GM18498 (cell line): ENCODE results near the gene GLT6D1.
"Not testable (repeated sequence)": the region's sequence is repeated elsewhere in the genome, so short reads cannot be mapped to it uniquely, and the experiment has no call there.

Source experiments
- ATAC-seq: cut with Tn5 transposase; IDR thresholded peaks from one replicate; pipeline ENCODE4 v1.9.1; 2021; ENCODE audit warnings: mild to moderate bottlenecking, moderate library complexity; ENCODE audit not compliant: unreplicated experiment

Gene GLT6D1

DNA sequence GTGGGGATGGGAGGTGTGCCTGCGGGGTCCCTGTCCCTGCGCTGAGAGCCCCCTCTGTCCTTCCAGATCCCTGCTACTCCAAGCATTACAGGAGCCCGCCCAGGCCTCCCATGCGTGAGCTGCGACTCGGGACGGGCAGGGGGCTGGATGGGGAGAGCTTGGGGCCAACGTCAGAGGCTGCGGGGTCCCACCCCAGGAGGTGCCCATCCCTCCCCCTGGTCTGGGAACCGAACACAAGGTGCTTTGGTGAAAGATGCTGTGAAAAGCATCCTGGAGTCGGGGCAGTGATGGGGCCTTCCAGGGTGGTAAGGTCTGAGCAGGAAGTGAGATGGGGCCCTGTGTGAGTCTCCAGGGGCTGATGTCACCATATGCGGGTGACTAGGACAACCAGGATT lies 26.5 kb upstream of the GLT6D1 start:
- no peak for ATAC-seq

DNA sequence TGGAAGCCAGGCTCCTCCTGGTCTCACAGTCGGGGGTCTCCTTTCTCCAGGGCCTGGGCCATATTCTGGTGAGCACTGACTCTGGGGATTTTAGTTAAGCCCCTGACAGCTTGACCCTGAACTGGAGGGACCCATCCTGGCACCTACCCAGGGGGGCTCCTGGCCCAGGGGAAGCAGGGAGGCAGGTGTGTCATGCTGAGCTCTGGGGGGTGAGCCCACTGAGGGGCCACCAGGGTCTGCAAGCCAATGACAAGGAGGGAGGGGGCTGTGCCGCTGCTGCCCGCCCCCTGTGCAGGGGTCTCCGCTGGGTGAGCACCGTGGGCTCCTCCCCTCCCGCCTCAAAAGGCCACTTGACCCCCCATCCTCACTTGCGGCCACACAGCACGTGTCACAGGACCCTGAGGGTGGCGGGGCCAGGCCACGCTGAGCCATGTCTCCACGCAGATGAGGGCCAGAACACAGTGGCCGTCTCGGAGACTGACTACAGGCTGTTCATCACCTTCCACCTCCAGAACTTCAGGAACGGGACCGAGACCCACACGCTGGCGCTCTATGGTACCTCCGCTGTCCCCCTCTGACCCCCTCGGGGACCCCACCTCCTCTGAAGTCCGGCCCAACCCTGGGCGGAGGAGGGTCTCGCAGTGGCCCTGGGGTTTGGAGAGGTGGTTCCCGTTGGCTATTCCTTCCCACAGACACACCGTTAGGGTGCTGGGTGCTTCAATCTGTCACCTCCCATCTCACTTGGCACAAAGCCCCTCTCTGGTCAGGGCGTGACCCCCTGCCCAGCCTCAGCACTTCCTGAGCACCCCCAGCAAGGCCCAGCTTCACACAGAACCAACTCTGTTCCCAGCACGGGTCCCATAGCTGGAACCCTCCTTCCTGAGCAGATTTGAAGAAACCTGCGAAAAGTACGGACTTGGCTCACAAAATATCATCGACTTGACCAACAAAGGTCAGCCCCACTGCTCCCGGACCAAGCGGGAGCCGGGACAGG lies 25.8 kb upstream of the GLT6D1 start:
- ATAC-seq: no peak

DNA sequence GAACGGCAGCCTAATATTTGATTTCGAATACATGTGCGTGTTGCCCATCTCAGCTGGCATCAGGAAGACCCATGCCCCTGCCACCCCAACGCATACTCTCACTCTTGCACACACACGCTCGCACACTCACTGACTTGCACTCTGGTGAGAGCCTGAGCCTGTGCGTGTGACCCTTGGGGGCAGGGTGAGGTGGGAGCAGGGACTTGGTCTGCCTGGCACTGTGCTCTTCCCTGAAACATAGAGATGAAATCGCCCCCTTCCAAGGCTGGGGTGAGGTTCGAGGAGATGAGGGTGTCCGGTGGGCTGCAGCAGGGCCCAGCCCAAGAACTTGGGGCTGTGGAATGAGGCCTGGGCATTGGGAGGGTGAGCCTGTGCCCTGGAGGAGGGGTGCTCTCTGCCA lies 24.9 kb upstream of the GLT6D1 start:
- ATAC-seq: no peak

GRCh38 chr9:135663857-135664256 lies 24.5 kb upstream of the GLT6D1 start:
- no peak for ATAC-seq

GRCh38 chr9:135663451-135663770 lies 24.1 kb upstream of the GLT6D1 start:
- no peak for ATAC-seq

- ATAC-seq: no peak
These were observed 23.6 kb upstream of the GLT6D1 start, which contains the start of gene LCN9 for GRCh38 chr9:135662758-135663450. LCN9 (plus strand) TSS chr9:135663309; CDS start chr9:135663322, 13 bp downstream.

GRCh38 chr9:135661816-135662560 lies 22.6 kb upstream of the GLT6D1 start:
- ATAC-seq: no peak

DNA sequence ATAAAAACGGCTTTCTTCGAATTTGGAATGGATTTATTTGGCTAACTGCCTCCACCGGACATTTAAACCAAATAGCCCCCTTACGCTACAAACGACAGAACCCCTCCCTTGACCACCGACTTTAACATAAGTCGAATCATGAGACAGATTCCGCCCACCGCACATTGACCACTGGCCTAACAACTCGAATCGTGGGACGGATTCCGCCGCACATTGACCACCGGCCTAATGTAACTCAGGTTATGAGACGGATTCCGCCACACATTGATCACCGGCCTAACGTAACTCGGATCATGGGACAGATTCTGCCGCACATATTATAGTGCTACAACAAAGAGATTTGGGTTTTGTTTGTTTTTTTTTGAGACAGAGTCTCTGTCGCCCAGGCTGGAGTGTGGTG lies 21.1 kb upstream of the GLT6D1 start:
- ATAC-seq: no peak

DNA sequence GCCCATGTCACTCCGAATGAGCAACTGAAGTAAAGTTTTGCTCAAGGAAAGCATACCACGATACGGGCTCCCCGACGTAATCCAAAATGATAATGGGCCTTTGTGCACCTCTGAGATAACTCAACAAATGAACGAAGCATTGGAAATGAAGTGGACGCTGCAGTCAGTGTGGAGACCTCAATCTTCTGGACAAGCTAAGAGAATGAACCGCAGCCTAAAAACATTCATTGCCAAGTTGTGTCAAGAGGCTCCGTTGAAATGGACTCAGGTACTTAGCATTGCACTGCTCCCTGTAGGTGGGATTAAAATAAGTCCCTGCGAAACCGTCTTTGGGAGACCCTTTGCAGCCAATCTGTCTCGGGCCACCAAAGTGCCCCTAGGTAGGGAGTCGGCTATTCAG lies 19.9 kb upstream of the GLT6D1 start:
- ATAC-seq: no peak

GRCh38 chr9:135657416-135657815 lies 18.1 kb upstream of the GLT6D1 start:
- ATAC-seq: no peak

GRCh38 chr9:135655317-135655716 lies 16.0 kb upstream of the GLT6D1 start:
- no peak for ATAC-seq

DNA sequence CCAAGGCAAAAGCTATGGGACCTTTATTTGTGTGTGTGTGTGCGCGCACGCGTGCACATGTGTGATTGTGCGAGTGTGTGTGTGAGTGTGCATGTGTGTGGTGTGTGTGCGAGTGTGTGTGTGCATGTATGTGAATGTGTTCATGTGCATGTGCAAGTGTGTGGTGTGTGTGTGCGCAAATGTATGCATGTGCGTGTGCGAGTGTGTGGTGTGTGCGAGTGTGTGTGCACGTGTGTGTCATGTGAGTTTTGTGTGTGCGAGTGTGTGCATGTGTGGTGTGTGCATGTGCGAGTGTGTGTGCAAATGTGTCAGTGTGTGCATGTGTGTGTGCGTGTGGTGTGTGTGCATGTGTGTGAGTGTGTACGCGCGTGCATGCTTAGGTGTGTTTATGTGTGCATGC lies 11.1 kb upstream of the GLT6D1 start:
- ATAC-seq: no peak

- ATAC-seq: no peak
These were observed 10.2 kb upstream of the GLT6D1 start for GRCh38 chr9:135649508-135649907.

DNA sequence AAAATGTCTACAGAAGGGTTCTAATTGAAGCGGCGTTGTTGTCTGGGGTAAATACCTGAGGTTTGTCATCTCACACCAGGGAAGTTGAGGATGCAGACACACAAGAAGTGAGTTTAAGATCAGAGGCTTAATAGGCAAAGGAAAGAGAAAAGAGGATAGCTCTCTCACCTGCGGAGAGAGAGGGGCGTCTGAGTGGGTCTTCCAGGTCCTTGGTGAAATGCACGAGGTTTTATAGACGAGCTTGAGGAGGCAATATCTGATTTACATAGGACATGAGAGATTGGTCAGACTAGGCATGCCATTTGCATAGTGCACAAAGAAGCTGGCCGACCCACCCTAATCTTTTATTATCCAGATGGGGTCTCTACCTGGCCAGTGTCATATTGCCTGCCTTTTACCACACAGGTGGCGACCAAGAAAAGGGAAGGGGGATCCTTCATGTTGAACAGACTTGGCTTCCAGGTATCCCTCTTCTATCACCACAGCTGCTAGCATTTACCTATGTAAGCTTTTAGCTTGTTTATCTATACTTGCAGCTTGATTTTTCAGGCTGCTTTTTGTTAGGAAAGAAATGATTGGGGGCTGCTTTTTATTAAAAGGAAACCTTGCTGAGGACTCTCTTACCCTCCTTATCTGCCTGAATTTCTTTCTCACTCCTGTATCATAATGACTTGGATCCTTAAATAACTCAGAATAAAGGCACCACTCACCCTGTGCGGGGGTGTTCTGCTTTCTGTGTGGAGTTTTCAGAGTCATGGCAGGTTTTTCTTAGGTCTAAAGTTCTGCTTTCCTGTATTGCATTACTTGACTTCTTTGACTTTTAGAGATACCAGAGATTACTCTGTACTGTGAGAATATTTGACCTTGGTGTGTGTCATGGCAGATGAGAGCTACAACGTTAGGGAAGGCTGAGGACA lies 9.4 kb upstream of the GLT6D1 start:
- ATAC-seq: no peak

- ATAC-seq: no peak
These were observed 8.5 kb upstream of the GLT6D1 start for GRCh38 chr9:135647884-135648283.

DNA sequence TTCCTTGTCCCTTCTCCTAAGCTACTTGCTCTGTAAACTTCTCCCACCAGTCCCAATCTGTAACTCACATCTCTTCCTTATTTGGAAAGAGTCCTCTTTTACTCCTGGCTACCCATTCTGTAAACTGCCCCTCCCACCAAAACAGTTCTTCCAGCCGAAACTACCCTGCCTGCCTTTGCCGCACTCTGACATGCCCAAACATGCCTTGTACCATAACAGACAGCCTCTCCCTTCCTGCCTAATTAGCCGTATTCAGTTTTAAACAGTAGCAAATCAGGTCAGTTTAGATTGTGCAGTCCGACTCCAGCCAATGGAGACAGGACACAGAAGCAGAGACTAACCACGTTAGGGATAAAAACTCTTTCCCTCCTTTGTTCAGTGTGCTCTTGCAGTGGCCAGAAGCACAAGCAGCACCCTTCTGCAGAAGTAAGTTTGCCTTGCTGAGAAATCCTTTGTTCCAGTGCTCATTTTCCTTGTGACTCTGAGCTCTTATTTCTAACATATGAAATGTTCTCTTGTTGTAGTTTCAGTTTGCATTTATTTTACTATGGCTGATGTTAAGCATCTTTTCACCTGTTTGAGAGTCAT lies 5.4 kb upstream of the GLT6D1 start:
- ATAC-seq: no peak

GRCh38 chr9:135641745-135642144 lies 2.4 kb upstream of the GLT6D1 start:
- no peak for ATAC-seq

DNA sequence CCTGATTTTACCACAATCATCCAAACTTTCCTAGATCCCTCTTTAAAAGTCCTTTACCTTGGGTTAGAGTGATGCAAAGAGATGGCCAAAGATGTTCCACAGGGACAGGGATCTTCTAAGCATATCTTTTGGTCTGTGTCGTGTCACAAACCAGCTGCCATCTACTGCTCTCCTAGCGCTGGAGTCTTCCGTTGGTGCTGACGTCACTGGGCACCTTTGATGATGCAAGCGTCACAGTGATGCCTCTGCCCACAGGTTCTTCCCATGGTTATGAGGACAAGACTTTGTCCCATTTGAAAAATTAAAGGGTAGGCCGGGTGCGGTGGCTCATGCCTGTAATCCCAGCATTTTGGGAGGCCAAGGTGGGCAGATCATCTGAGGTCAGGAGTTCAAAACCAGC lies 1.7 kb upstream of the GLT6D1 start:
- no peak for ATAC-seq

GRCh38 chr9:135636930-135637530 lies 2.3 kb downstream of the GLT6D1 start:
- not testable (repeated sequence) for ATAC-seq

DNA sequence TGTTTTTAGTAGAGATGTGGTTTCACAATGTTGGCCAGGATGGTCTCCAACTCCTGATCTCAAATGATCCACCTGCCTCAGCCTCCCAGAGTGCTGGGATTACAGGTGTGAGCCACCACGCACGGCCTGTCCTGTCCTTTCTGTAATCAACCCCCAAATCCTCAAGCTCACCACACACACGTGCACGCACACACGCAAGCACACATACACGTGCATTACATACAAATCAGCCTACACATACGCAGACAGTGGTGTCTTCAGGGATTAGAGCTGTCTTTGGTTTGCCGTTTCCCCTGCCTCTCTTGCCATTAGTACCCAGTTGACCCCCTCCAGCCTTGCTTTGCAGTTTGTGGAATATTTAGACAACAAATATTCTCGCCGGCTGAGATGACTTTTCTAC lies 6.5 kb downstream of the GLT6D1 start:
- ATAC-seq: no peak
